H9 (cell line): ENCODE data around the gene MRPL53. TPM values are rescaled to one million over a fixed set of nuclear protein-coding genes. Genes with fewer than 3 reads are reported as not detected.
A peak's percentile ranks its signal among the peaks of the same experiment; 100 is the strongest.

Source experiments
- DNase-seq: peaks from one replicate; pipeline ENCODE4 v3.0.0-alpha.2; 2017
- H2AFZ ChIP-seq: one replicate; pipeline ENCODE4 v1.6.1; 2013; ENCODE audit warnings: mild to moderate bottlenecking, low read length, control low read depth, moderate library complexity
- H2AK5ac ChIP-seq: 2 replicates; pipeline ENCODE4 v1.6.1; 2013; ENCODE audit warnings: low read length, control low read depth, mixed read lengths; ENCODE audit not compliant: insufficient read length
- H2BK120ac ChIP-seq: one replicate; pipeline ENCODE4 v1.6.1; 2013; ENCODE audit warnings: low read depth, mild to moderate bottlenecking, low read length, control low read depth, inconsistent platforms; ENCODE audit not compliant: poor library complexity, severe bottlenecking
- H2BK12ac ChIP-seq: 2 replicates; pipeline ENCODE4 v1.6.1; 2013; ENCODE audit warnings: low read length, control low read depth, mixed read lengths, low read depth; ENCODE audit not compliant: insufficient read length
- H2BK15ac ChIP-seq: 2 replicates; pipeline ENCODE4 v1.6.1; 2013; ENCODE audit warnings: low read depth, low read length, control low read depth
- H2BK20ac ChIP-seq: one replicate; pipeline ENCODE4 v1.6.1; 2013; ENCODE audit warnings: low read depth, mild to moderate bottlenecking, low read length, control low read depth, inconsistent platforms; ENCODE audit not compliant: poor library complexity, severe bottlenecking
- H2BK5ac ChIP-seq: 2 replicates; pipeline ENCODE4 v1.6.1; 2013; ENCODE audit warnings: low read length, control low read depth, mixed read lengths; ENCODE audit not compliant: insufficient read length
- H3K14ac ChIP-seq: 2 replicates; pipeline ENCODE4 v1.6.1; 2013; ENCODE audit warnings: low read length, control low read depth; ENCODE audit not compliant: insufficient read depth
- H3K18ac ChIP-seq: 2 replicates; pipeline ENCODE4 v1.6.1; 2013; ENCODE audit warnings: low read depth, mild to moderate bottlenecking, mixed read lengths, low read length, control low read depth; ENCODE audit not compliant: insufficient read length
- H3K23ac ChIP-seq: 2 replicates; pipeline ENCODE4 v1.6.1; 2013; ENCODE audit warnings: low read length, control low read depth, mixed read lengths, low read depth; ENCODE audit not compliant: insufficient read length
- H3K23me2 ChIP-seq: 2 replicates; pipeline ENCODE4 v1.6.1; 2013; ENCODE audit warnings: low read depth, mild to moderate bottlenecking, mixed read lengths, low read length, control low read depth; ENCODE audit not compliant: insufficient read length, poor library complexity, severe bottlenecking
- H3K27ac ChIP-seq: 2 replicates; pipeline ENCODE4 v1.5.1; 2013; ENCODE audit warnings: low read length, control low read depth, mixed read lengths, low read depth; ENCODE audit not compliant: insufficient read length
- H3K27me3 ChIP-seq: 2 replicates; pipeline ENCODE4 v1.6.1; 2013; ENCODE audit warnings: low read length, control low read depth, inconsistent platforms; ENCODE audit not compliant: insufficient read depth
- H3K4ac ChIP-seq: 2 replicates; pipeline ENCODE4 v1.6.1; 2013; ENCODE audit warnings: low read depth, mild to moderate bottlenecking, control low read depth, inconsistent platforms, low read length, moderate library complexity
- H3K4me1 ChIP-seq: 2 replicates; pipeline ENCODE4 v1.6.1; 2013; ENCODE audit warnings: low read length, control low read depth, inconsistent platforms; ENCODE audit not compliant: insufficient read depth
- H3K4me2 ChIP-seq: 2 replicates; pipeline ENCODE4 v1.6.1; 2013; ENCODE audit warnings: low read length, control low read depth, mixed read lengths; ENCODE audit not compliant: insufficient read length, insufficient read depth
- H3K56ac ChIP-seq: 2 replicates; pipeline ENCODE4 v1.6.1; 2013; ENCODE audit warnings: low read depth, mild to moderate bottlenecking, mixed read lengths, low read length, control low read depth; ENCODE audit not compliant: insufficient read length
- H3K79me1 ChIP-seq: 2 replicates; pipeline ENCODE4 v1.6.1; 2013; ENCODE audit warnings: low read depth, mild to moderate bottlenecking, moderate library complexity, low read length, control low read depth, inconsistent platforms; ENCODE audit not compliant: insufficient read depth, poor library complexity, severe bottlenecking
- H3K79me2 ChIP-seq: 2 replicates; pipeline ENCODE4 v1.6.1; 2013; ENCODE audit warnings: low read length, control low read depth, inconsistent platforms; ENCODE audit not compliant: insufficient read depth
- H3K9ac ChIP-seq: 2 replicates; pipeline ENCODE4 v1.6.1; 2013; ENCODE audit warnings: low read length, control low read depth, mixed read lengths; ENCODE audit not compliant: insufficient read length; ENCODE audit errors: extremely low read depth
- H3K9me3 ChIP-seq: one replicate; pipeline ENCODE4 v1.6.1; 2013; ENCODE audit warnings: low read depth, low read length, inconsistent platforms; ENCODE audit not compliant: control insufficient read depth
- H3T11ph ChIP-seq: one replicate; pipeline ENCODE4 v1.6.1; 2013; ENCODE audit warnings: mild to moderate bottlenecking, low read length, control low read depth, inconsistent platforms
- H4K20me1 ChIP-seq: one replicate; pipeline ENCODE4 v1.6.1; 2013; ENCODE audit not compliant: control insufficient read depth, insufficient read length, insufficient read depth
- H4K5ac ChIP-seq: 2 replicates; pipeline ENCODE4 v1.6.1; 2013; ENCODE audit warnings: low read depth, mild to moderate bottlenecking, mixed read lengths, low read length, control low read depth; ENCODE audit not compliant: insufficient read length
- H4K8ac ChIP-seq: replicated peaks from 2 replicates; pipeline ENCODE4 v1.6.1; 2013; ENCODE audit warnings: low read length, control low read depth, mixed read lengths, low read depth; ENCODE audit not compliant: insufficient read length
- H4K91ac ChIP-seq: 2 replicates; pipeline ENCODE4 v1.6.1; 2013; ENCODE audit warnings: low read depth, mild to moderate bottlenecking, moderate library complexity, mixed read lengths, low read length, control low read depth; ENCODE audit not compliant: insufficient read length
- H3K27ac Mint-ChIP-seq, 3 experiments: 2 replicates in 2 of 3; 3 replicates in 1 of 3; pipeline ENCODE4 v1.8.0; 2020 to 2021; ENCODE audit warnings: mixed read lengths in 3 of 3, mild to moderate bottlenecking in 1 of 3, moderate library complexity in 1 of 3
- H3K27me3 Mint-ChIP-seq: 2 replicates; pipeline ENCODE4 v1.8.0; 2021; ENCODE audit warnings: low read depth, mild to moderate bottlenecking, moderate library complexity, mixed read lengths
- H3K36me3 Mint-ChIP-seq, 3 experiments: 2 replicates in 2 of 3; 3 replicates in 1 of 3; pipeline ENCODE4 v1.8.0; 2020 to 2021; ENCODE audit warnings: low read depth in 3 of 3, mixed read lengths in 3 of 3; ENCODE audit not compliant: insufficient read depth in 1 of 3
- H3K4me1 Mint-ChIP-seq, 2 experiments: 2 replicates each; pipeline ENCODE4 v1.8.0; 2020; ENCODE audit warnings: mixed read lengths in 2 of 2
- H3K4me3 Mint-ChIP-seq, 2 experiments: 2 replicates in 1 of 2; 3 replicates in 1 of 2; pipeline ENCODE4 v1.8.0; 2020 to 2021; ENCODE audit warnings: mild to moderate bottlenecking in 2 of 2, mixed read lengths in 2 of 2, moderate library complexity in 1 of 2
- H3K9me3 Mint-ChIP-seq, 2 experiments: 2 replicates in 1 of 2; 3 replicates in 1 of 2; pipeline ENCODE4 v1.8.0; 2020; ENCODE audit warnings: mild to moderate bottlenecking in 2 of 2, mixed read lengths in 2 of 2, moderate library complexity in 1 of 2
- CTCF ChIP-seq: fragments of 200-600 bp; sonication (generic); conservative IDR thresholded peaks from 3 replicates; pipeline ENCODE4 v1.8.0; 2021; ENCODE audit warnings: antibody characterized with exemption, mild to moderate bottlenecking
- WGBS: extraction: QIAGEN DNeasy Blood & Tissue Kit; methylation state at CpG from one replicate; pipeline ENCODE4 v1.1.7; 2013; ENCODE audit warnings: missing lambda C conversion rate, low lambda C conversion rate, mixed read lengths; ENCODE audit not compliant: insufficient read length; ENCODE audit errors: extremely low coverage; 5-methylcytosine and 5-hydroxymethylcytosine counted together
- total RNA-seq: library from RNA; stranded (reverse); gene quantifications from 2 replicates; pipeline ENCODE4 v1.2.1, GENCODE V29; 2021

MRPL53 gene
- total RNA-seq, 1 experiment from 2014 or later: 59.5 TPM

GRCh38 chr2:74424995-74425406, 47.5 kb downstream of the MRPL53 start:
- H3K4me3 Mint-ChIP-seq: no peak overlapping the region
- no peaks in the 10 kb centered on the region; a peak in 2 of 5 replicates for H3K9me3 Mint-ChIP-seq

More at GRCh38 chr2:74424995-74425406, 47.5 kb downstream of the MRPL53 start:
- no peak overlapping the region for H2BK5ac ChIP-seq
- no peak overlapping the region for H3K56ac ChIP-seq
- no peaks in the 10 kb centered on the region for H3K9me3 ChIP-seq
- no CpG with 5 or more reads among the region's 5 CpGs for WGBS
- no peak overlapping the region for H3K9ac ChIP-seq
- no peak overlapping the region for H2BK20ac ChIP-seq
- no peaks in the 10 kb centered on the region for H4K20me1 ChIP-seq
- H2BK12ac ChIP-seq: no peak overlapping the region
- no peak overlapping the region for H2BK15ac ChIP-seq
- peaks cover 28 to 61% (median 58%) of the 10 kb centered on the region in 3 experiments for H3K36me3 Mint-ChIP-seq
- H3K27me3 ChIP-seq: no peaks in the 10 kb centered on the region
- no peak overlapping the region for H3K4ac ChIP-seq
- no peak overlapping the region for H4K8ac ChIP-seq
- H3K4me2 ChIP-seq: no peak overlapping the region
- H3K79me2 ChIP-seq: no peaks in the 10 kb centered on the region
- peaks cover 11 to 14% of the 10 kb centered on the region in 2 experiments for H3K4me1 Mint-ChIP-seq
- no peak for DNase-seq
- no peak overlapping the region for H2AK5ac ChIP-seq
- peak overlapping the region in 2 of 3 experiments; percentile 43 to 55; a peak in 2 of 7 replicates for H3K27ac Mint-ChIP-seq
- peaks cover 23% of the 10 kb centered on the region for H3K27me3 Mint-ChIP-seq
- no peak overlapping the region for H3T11ph ChIP-seq
- no peak overlapping the region for H2BK120ac ChIP-seq
- H3K14ac ChIP-seq: no peak overlapping the region
- H3K18ac ChIP-seq: no peak overlapping the region
- no peak overlapping the region for H3K23ac ChIP-seq
- H3K4me1 ChIP-seq: no peaks in the 10 kb centered on the region
- H3K23me2 ChIP-seq: peaks cover 9% of the 10 kb centered on the region
- no peak for TF ChIP-seq CTCF
- H3K27ac ChIP-seq: no peak overlapping the region
- no peak overlapping the region for H4K5ac ChIP-seq
- no peaks in the 10 kb centered on the region for H3K79me1 ChIP-seq
- H4K91ac ChIP-seq: no peak overlapping the region
- no peak overlapping the region for H2AFZ ChIP-seq
